Measurements from ENCODE around the gene AWAT1. TPM values are rescaled to one million over a fixed set of nuclear protein-coding genes. Genes with fewer than 3 reads are reported as not detected.

AWAT1 gene
- total and polyA plus RNA-seq, 8 donors: not detected

DNA sequence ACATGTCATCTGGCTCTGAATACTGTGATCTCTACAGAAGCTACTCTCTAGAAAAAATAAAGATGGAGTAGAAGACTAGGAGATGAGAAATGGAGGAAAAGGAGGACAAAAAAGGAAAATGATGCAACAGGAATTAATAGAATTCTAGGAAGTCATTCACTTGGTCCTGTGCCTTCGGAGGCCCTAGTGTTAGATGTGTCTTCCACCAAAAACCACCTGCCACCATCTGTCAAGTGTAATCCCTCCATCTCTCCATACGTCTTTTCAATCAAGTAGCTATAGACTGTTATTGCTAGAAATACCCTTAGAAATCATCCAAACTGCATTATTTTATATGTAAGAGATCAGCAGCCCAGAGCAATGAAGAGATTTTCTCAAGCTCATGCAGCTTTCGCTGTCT is 44.6 kb downstream of the AWAT1 start:
- Histone ChIP-seq H3K4me3 (no peak overlapping the region), H3K27ac (no peak overlapping the region), H3K27me3 (peaks cover 0 to 4% (median 0%) of the 10 kb centered on the region in 4 donors), H3K36me3 (no peaks in the 10 kb centered on the region), H3K9me3 (no peaks in the 10 kb centered on the region), H3K4me1 (no peaks in the 10 kb centered on the region)
- FAIRE-seq (no peak), DNase-seq (no peak), ATAC-seq (no peak)
- whole genome bisulfite sequencing, 2 donors: 79 to 87% methylated on average over 3 of the region's 3 CpGs
- TF ChIP-seq, protein P1, sequence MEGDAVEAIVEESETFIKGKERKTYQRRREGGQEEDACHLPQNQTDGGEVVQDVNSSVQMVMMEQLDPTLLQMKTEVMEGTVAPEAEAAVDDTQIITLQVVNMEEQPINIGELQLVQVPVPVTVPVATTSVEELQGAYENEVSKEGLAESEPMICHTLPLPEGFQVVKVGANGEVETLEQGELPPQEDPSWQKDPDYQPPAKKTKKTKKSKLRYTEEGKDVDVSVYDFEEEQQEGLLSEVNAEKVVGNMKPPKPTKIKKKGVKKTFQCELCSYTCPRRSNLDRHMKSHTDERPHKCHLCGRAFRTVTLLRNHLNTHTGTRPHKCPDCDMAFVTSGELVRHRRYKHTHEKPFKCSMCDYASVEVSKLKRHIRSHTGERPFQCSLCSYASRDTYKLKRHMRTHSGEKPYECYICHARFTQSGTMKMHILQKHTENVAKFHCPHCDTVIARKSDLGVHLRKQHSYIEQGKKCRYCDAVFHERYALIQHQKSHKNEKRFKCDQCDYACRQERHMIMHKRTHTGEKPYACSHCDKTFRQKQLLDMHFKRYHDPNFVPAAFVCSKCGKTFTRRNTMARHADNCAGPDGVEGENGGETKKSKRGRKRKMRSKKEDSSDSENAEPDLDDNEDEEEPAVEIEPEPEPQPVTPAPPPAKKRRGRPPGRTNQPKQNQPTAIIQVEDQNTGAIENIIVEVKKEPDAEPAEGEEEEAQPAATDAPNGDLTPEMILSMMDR (IDR thresholded peaks at IDR 0.05): no peak
- intact Hi-C loops (cut with DNase I): no loop called here

DNA sequence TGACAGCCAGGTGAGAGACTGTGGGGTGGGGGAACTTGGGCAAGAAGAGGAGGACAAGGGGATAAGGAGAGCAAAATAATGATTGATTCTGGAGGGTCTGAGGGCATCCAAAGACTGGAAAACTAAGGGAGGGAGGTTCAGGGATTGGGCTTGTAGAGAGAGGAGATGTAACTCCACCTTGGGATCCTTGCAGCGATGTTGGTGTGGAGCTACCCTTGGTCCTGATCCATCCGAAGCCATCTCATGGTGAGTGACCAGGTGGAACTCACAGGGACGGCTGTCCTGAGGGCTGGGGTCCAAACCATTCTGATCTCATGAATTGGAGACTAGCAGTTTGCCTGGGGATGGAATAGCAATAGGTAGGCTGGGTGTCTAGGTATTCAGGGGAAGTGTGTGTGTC is 46.1 kb downstream of the AWAT1 start:
- Histone ChIP-seq H3K27me3 (peaks cover 0 to 4% (median 0%) of the 10 kb centered on the region in 4 donors), H3K27ac (no peak overlapping the region), H3K36me3 (no peaks in the 10 kb centered on the region), H3K4me1 (no peaks in the 10 kb centered on the region), H3K9me3 (no peaks in the 10 kb centered on the region), H3K4me3 (no peak overlapping the region)
- DNase-seq (no peak), ATAC-seq (no peak), FAIRE-seq (no peak)
- WGBS, 2 donors: 62 to 79% methylated on average over 3 of the region's 3 CpGs
- intact Hi-C loops (cut with DNase I): no loop called here
- TF ChIP-seq, protein P1 (IDR thresholded peaks at IDR 0.05): no peak

DNA sequence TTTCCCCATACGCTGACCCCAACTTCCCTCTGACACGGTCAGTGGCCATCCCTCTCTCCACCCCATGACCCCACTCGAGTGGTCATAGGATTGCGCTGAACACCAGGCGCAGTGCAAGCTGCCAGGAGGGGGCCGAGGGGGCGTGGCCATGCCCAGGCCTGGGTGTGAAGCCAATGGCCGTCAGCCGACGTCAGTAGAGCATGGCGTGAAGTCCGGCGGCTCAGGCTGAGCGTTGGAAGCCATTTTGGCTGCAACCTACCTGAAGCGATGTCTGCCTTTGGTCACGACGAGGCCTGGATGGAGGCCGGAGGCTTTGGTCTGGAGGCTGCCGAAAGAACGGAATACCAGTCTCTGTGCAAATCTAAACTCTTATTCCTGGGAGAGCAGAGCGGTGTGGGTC is 47.5 kb downstream of the AWAT1 start, which contains the start of gene RAB41:
RAB41 (plus strand) TSS at position 222 of the 400 bp plus-strand sequence; CDS start at position 268, 46 bp downstream.
- H3K36me3 ChIP-seq: no peaks in the 10 kb centered on the region
- H3K4me1 ChIP-seq: no peaks in the 10 kb centered on the region
- no peaks in the 10 kb centered on the region for H3K9me3 ChIP-seq
- FAIRE-seq (no peak), ATAC-seq (no peak), DNase-seq (peak in 1 of 6 donors; percentile 47)
- TF ChIP-seq, protein P1 (IDR thresholded peaks at IDR 0.05): no peak
- H3K27ac ChIP-seq: no peak within 1 kb of the TSS
- peaks cover 0 to 4% (median 0%) of the 10 kb centered on the region in 4 donors for H3K27me3 ChIP-seq
- intact Hi-C loops (cut with DNase I): no loop called here
- 89 to 91% methylated on average over 21 of the region's 21 CpGs for WGBS, 2 donors
- H3K4me3 ChIP-seq: no peak within 1 kb of the TSS

DNA sequence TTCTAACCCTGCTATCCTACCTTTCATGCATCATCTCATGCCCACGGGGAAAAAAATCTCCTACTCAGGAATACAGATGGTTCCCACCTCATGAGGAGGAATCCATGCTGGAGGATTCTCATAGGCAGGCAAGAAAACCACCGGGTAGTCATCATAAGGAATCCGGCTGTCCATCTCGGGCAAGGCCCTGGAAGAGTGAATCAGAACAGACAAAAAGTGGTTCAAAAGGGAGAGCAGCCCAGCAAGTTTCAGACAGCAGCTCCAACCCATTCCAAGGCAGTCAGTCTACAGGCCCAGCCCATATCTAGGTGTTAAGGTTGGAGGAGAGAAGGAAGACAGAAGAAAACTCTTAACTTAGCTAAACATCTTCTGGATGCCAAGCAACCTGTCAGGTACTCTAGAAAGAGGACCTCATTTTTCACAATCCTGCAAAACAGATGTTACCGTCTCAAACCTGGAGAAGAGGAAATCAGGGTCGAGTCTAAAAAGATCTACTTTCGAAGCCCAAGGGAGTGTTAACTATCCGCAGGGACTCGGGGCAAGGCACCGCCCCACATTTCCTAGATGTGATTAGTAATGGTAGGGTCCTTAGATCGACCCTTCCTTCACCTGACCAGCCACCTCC is 54.8 kb downstream of the AWAT1 start:
- ATAC-seq: no peak

More for the DNA sequence above, 54.8 kb downstream of the AWAT1 start:
- H3K27ac ChIP-seq: peak overlapping the region in 1 of 4 donors; percentile 18
- H3K4me3 ChIP-seq: peak overlapping the region; percentile 11 to 50 (median 28)
- H3K27me3 ChIP-seq: peaks cover 0 to 4% (median 0%) of the 10 kb centered on the region in 4 donors
- intact Hi-C loops (cut with DNase I): no loop called here
- WGBS, 2 donors: 24 to 46% methylated on average over 11 of the region's 11 CpGs
- no peaks in the 10 kb centered on the region for H3K36me3 ChIP-seq
- no peak for DNase-seq
- no peaks in the 10 kb centered on the region for H3K4me1 ChIP-seq
- no peak for FAIRE-seq
- TF ChIP-seq, protein P1 (IDR thresholded peaks at IDR 0.05): no peak
- no peaks in the 10 kb centered on the region for H3K9me3 ChIP-seq

Other genes with a start within 250 kb of the AWAT1 start
- gene AWAT2, start 184.7 kb upstream of the AWAT1 start, total RNA-seq: not detected
- not detected for gene AWAT2, start 184.7 kb upstream of the AWAT1 start, polyA plus RNA-seq
- gene OTUD6A, start 172.2 kb upstream of the AWAT1 start, total RNA-seq: not detected
- not detected for gene OTUD6A, start 172.2 kb upstream of the AWAT1 start, polyA plus RNA-seq
- gene IGBP1, start 101.2 kb upstream of the AWAT1 start, total RNA-seq: 10 to 100 TPM; 42.5 to 68.8 (median 52.1) TPM
- gene IGBP1, start 101.2 kb upstream of the AWAT1 start, polyA plus RNA-seq: 10 to 100 TPM; 44.8 to 45.8 TPM
- not detected for gene DGAT2L6, start 57.2 kb upstream of the AWAT1 start, total RNA-seq
- not detected for gene DGAT2L6, start 57.2 kb upstream of the AWAT1 start, polyA plus RNA-seq
- under 1 TPM in 2 of 6 donors, not detected in 4; 0.20 to 0.32 TPM for gene P2RY4, start 25.5 kb downstream of the AWAT1 start, total RNA-seq
- under 1 TPM; 0.09 to 0.11 TPM for gene P2RY4, start 25.5 kb downstream of the AWAT1 start, polyA plus RNA-seq
- gene ARR3, start 33.7 kb downstream of the AWAT1 start, total RNA-seq: not detected
- not detected for gene ARR3, start 33.7 kb downstream of the AWAT1 start, polyA plus RNA-seq
- gene RAB41, start 47.5 kb downstream of the AWAT1 start, total RNA-seq: not detected
- gene RAB41, start 47.5 kb downstream of the AWAT1 start, polyA plus RNA-seq: not detected
- gene PDZD11, start 55.3 kb downstream of the AWAT1 start, total RNA-seq: 10 to 100 TPM in 4 of 6 donors, 1 to 10 TPM in 2; 7.4 to 18.3 (median 12.4) TPM
- gene PDZD11, start 55.3 kb downstream of the AWAT1 start, polyA plus RNA-seq: 10 to 100 TPM; 28.7 to 30.9 TPM
- gene KIF4A, start 55.4 kb downstream of the AWAT1 start, total RNA-seq: under 1 TPM in 5 of 6 donors, not detected in 1; 0.09 to 0.72 (median 0.29) TPM
- gene KIF4A, start 55.4 kb downstream of the AWAT1 start, polyA plus RNA-seq: under 1 TPM; 0.04 to 0.09 TPM
- not detected for gene GDPD2, start 188.7 kb downstream of the AWAT1 start, total RNA-seq
- gene GDPD2, start 188.7 kb downstream of the AWAT1 start, polyA plus RNA-seq: not detected
- 10 to 100 TPM; 35.3 to 55.7 (median 47.1) TPM for gene DLG3, start 210.2 kb downstream of the AWAT1 start, total RNA-seq
- gene DLG3, start 210.2 kb downstream of the AWAT1 start, polyA plus RNA-seq: 10 to 100 TPM; 18.7 to 19.0 TPM

Measured in pancreas (tissue), 10 donors.